Activated CD8-positive, alpha-beta memory T cell treated with anti-CD3 and anti-CD28 coated beads, Interleukin-2, amount 10 ng/mL, durations not matched to agents 7 days and 5 days (primary cell): Measurements from ENCODE around the gene PDYN. TPM values are rescaled to one million over a fixed set of nuclear protein-coding genes. Genes with fewer than 3 reads are reported as not detected.

ENCODE experiments used
- ATAC-seq: fragments of 150-1000 bp; cut with Tn5 transposase; one replicate; pipeline ENCODE4 v1.10.0; 2021; ENCODE audit warnings: moderate library complexity
- CTCF ChIA-PET: fragments of 350-600 bp; sonication (Branson Sonifier 250); formaldehyde crosslinking; loops from one replicate; lab custom pipeline; 2021; ENCODE audit warnings: antibody characterized with exemption; lab: Charles Lee
- DNase-seq: peaks from one replicate; pipeline ENCODE4 v3.0.0-alpha.2; 2020
- H3K27ac Mint-ChIP-seq: one replicate; pipeline ENCODE4 v1.8.0; 2021; ENCODE audit warnings: mild to moderate bottlenecking, mixed read lengths
- H3K27me3 Mint-ChIP-seq: one replicate; pipeline ENCODE4 v1.8.0; 2021; ENCODE audit warnings: mixed read lengths
- H3K36me3 Mint-ChIP-seq: one replicate; pipeline ENCODE4 v1.8.0; 2021; ENCODE audit warnings: mild to moderate bottlenecking, mixed read lengths
- H3K4me1 Mint-ChIP-seq: one replicate; pipeline ENCODE4 v1.8.0; 2021; ENCODE audit warnings: mixed read lengths
- H3K4me3 Mint-ChIP-seq: one replicate; pipeline ENCODE4 v1.8.0; 2021; ENCODE audit warnings: mild to moderate bottlenecking, moderate library complexity, mixed read lengths
- H3K9me3 Mint-ChIP-seq: one replicate; pipeline ENCODE4 v1.8.0; 2022; ENCODE audit warnings: low read depth, mixed read lengths
- total RNA-seq, 2 experiments: library from RNA; stranded (reverse); gene quantifications; one replicate each; pipeline ENCODE4 v1.2.3, GENCODE V29; 2021

The PDYN gene
- total RNA-seq, 2 experiments from 2014 or later, result not detected

- no peak for ATAC-seq
- H3K27ac Mint-ChIP-seq, result no peak overlapping the region
- CTCF ChIA-PET, result no interaction called here
- peaks cover 39% of the 10 kb centered on the region for H3K27me3 Mint-ChIP-seq
- H3K4me3 Mint-ChIP-seq, result no peak overlapping the region
- DNase-seq, result no peak
- H3K4me1 Mint-ChIP-seq, result no peaks in the 10 kb centered on the region
- H3K36me3 Mint-ChIP-seq, result no peaks in the 10 kb centered on the region
- H3K9me3 Mint-ChIP-seq, result no peaks in the 10 kb centered on the region
Measured at GRCh38 chr20:1943275-1944002, 50.4 kb downstream of the PDYN start.

GRCh38 chr20:1942486-1943274 is 51.2 kb downstream of the PDYN start:
- ATAC-seq, result no peak
- Mint-ChIP-seq H3K27ac (no peak overlapping the region), H3K4me3 (no peak overlapping the region), H3K4me1 (no peaks in the 10 kb centered on the region), H3K27me3 (peaks cover 33% of the 10 kb centered on the region), H3K36me3 (no peaks in the 10 kb centered on the region), H3K9me3 (no peaks in the 10 kb centered on the region)
- CTCF ChIA-PET, result no interaction called here
- no peak for DNase-seq

GRCh38 chr20:1942061-1942460 is 51.8 kb downstream of the PDYN start:
- no peak overlapping the region for H3K27ac Mint-ChIP-seq
- H3K4me1 Mint-ChIP-seq, result no peaks in the 10 kb centered on the region
- no peak overlapping the region for H3K4me3 Mint-ChIP-seq
- H3K9me3 Mint-ChIP-seq, result no peaks in the 10 kb centered on the region
- ATAC-seq (no peak), DNase-seq (no peak)
- H3K27me3 Mint-ChIP-seq, result peaks cover 29% of the 10 kb centered on the region
- CTCF ChIA-PET, result no interaction called here
- no peaks in the 10 kb centered on the region for H3K36me3 Mint-ChIP-seq

- Mint-ChIP-seq H3K27me3 (peaks cover 22% of the 10 kb centered on the region), H3K36me3 (no peaks in the 10 kb centered on the region), H3K4me1 (no peaks in the 10 kb centered on the region), H3K4me3 (no peak overlapping the region), H3K27ac (no peak overlapping the region), H3K9me3 (no peaks in the 10 kb centered on the region)
- CTCF ChIA-PET, result no interaction called here
- ATAC-seq (no peak), DNase-seq (no peak)
Measured at GRCh38 chr20:1941226-1941625, 52.6 kb downstream of the PDYN start.

- Mint-ChIP-seq H3K36me3 (no peaks in the 10 kb centered on the region), H3K27ac (no peak overlapping the region), H3K4me3 (no peak overlapping the region), H3K4me1 (no peaks in the 10 kb centered on the region), H3K9me3 (no peaks in the 10 kb centered on the region), H3K27me3 (peaks cover 18% of the 10 kb centered on the region)
- DNase-seq, result no peak
- ATAC-seq, result no peak
- CTCF ChIA-PET, result no interaction called here
Measured at GRCh38 chr20:1940581-1940980, 53.3 kb downstream of the PDYN start.

- no peak overlapping the region for H3K4me3 Mint-ChIP-seq
- ATAC-seq, result no peak
Measured at GRCh38 chr20:1939270-1939595, 54.6 kb downstream of the PDYN start.

GRCh38 chr20:1938464-1939269 is 55.2 kb downstream of the PDYN start:
- DNase-seq, result no peak
- no peak for ATAC-seq
- Mint-ChIP-seq H3K4me1 (no peaks in the 10 kb centered on the region), H3K4me3 (no peak overlapping the region), H3K36me3 (no peaks in the 10 kb centered on the region), H3K27ac (no peak overlapping the region), H3K27me3 (peaks cover 16% of the 10 kb centered on the region), H3K9me3 (no peaks in the 10 kb centered on the region)
- CTCF ChIA-PET, result no interaction called here

More at GRCh38 chr20:1939270-1939595, 54.6 kb downstream of the PDYN start:
- CTCF ChIA-PET, result no interaction called here
- Mint-ChIP-seq H3K36me3 (no peaks in the 10 kb centered on the region), H3K4me1 (no peaks in the 10 kb centered on the region), H3K9me3 (no peaks in the 10 kb centered on the region), H3K27ac (no peak overlapping the region), H3K27me3 (peaks cover 16% of the 10 kb centered on the region)
- DNase-seq, result no peak

- Mint-ChIP-seq H3K4me1 (no peaks in the 10 kb centered on the region), H3K9me3 (no peaks in the 10 kb centered on the region), H3K4me3 (no peak overlapping the region), H3K27ac (no peak overlapping the region), H3K27me3 (peaks cover 12% of the 10 kb centered on the region), H3K36me3 (no peaks in the 10 kb centered on the region)
- ATAC-seq, result no peak
- DNase-seq, result no peak
- CTCF ChIA-PET, result no interaction called here
Measured at GRCh38 chr20:1937316-1937976, 56.4 kb downstream of the PDYN start.

GRCh38 chr20:1935696-1936366 is 58.0 kb downstream of the PDYN start:
- Mint-ChIP-seq H3K4me3 (no peak overlapping the region), H3K9me3 (no peaks in the 10 kb centered on the region), H3K36me3 (no peaks in the 10 kb centered on the region), H3K4me1 (no peaks in the 10 kb centered on the region), H3K27me3 (peaks cover 12% of the 10 kb centered on the region), H3K27ac (no peak overlapping the region)
- ATAC-seq, result no peak
- DNase-seq, result no peak
- CTCF ChIA-PET, result interaction anchor here (0.8 kb wide), 1 partner anchor 29 kb away, joined by 3 read pairs; no protein-coding TSS in a partner anchor

GRCh38 chr20:1934721-1935573 is 58.9 kb downstream of the PDYN start:
- CTCF ChIA-PET, result interaction anchor here (0.8 kb wide), 1 partner anchor 30 kb away, joined by 3 read pairs; no protein-coding TSS in a partner anchor
- Mint-ChIP-seq H3K9me3 (no peaks in the 10 kb centered on the region), H3K36me3 (no peaks in the 10 kb centered on the region), H3K27ac (no peak overlapping the region), H3K27me3 (peaks cover 12% of the 10 kb centered on the region), H3K4me3 (no peak overlapping the region), H3K4me1 (no peaks in the 10 kb centered on the region)
- ATAC-seq (no peak), DNase-seq (no peak)

GRCh38 chr20:1934156-1934555 is 59.7 kb downstream of the PDYN start:
- CTCF ChIA-PET, result no interaction called here
- Mint-ChIP-seq H3K36me3 (no peaks in the 10 kb centered on the region), H3K27ac (no peak overlapping the region), H3K4me1 (no peaks in the 10 kb centered on the region), H3K27me3 (peaks cover 12% of the 10 kb centered on the region), H3K4me3 (no peak overlapping the region), H3K9me3 (no peaks in the 10 kb centered on the region)
- ATAC-seq (no peak), DNase-seq (no peak)

GRCh38 chr20:1933465-1933870 is 60.4 kb downstream of the PDYN start:
- ATAC-seq, result no peak

More at GRCh38 chr20:1933465-1933870, 60.4 kb downstream of the PDYN start:
- H3K27me3 Mint-ChIP-seq, result peaks cover 12% of the 10 kb centered on the region
- CTCF ChIA-PET, result no interaction called here
- no peaks in the 10 kb centered on the region for H3K36me3 Mint-ChIP-seq
- no peaks in the 10 kb centered on the region for H3K9me3 Mint-ChIP-seq
- DNase-seq, result no peak
- H3K4me1 Mint-ChIP-seq, result no peaks in the 10 kb centered on the region
- no peak overlapping the region for H3K27ac Mint-ChIP-seq
- no peak overlapping the region for H3K4me3 Mint-ChIP-seq
